Measurements from ENCODE around the gene CRIM1. TPM values are rescaled to one million over a fixed set of nuclear protein-coding genes. Genes with fewer than 3 reads are reported as not detected.

CRIM1 gene
- total and polyA plus RNA-seq, 4 donors = 2.2 to 22.1 (median 9.6) TPM

DNA sequence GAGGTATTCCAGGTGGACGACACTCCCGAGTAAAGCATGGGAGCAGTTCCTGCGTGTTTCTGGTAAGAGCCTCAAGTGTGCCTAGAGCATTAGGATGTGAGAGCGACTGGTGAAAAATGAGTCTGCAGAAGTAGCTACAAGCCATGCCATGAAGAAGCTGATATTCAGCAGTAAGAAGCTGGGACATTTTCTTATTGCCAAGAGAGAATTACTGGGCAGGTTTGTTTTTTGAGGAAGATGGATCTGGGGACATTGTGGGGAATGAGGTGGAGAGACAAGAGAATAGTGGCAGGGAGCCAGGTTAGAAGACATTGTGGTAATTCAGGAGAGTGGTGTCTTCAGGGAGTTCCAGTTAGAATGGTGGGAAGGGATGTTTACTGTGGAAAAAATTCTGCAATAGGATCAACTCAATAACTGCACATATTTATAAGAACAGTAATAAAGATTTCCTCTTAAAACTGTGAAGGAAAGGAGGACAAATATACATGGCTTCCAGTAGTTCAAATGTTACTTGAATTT lies 38.2 kb downstream of the CRIM1 start:
- Histone ChIP-seq H3K4me3 (ENCODE audit: low read depth in 1 of 3, low read length in 3 of 3) (no peak overlapping the region), H3K9me3 (ENCODE audit: control insufficient read depth in 4 of 4, low read length in 3 of 4) (no peaks in the 10 kb centered on the region), H3K36me3 (ENCODE audit: control insufficient read depth in 4 of 4, insufficient read depth in 3 of 4, low read depth in 1 of 4, low read length in 3 of 4) (no peaks in the 10 kb centered on the region), H3K27me3 (ENCODE audit: control insufficient read depth in 4 of 4, insufficient read depth in 4 of 4, low read length in 3 of 4) (no peaks in the 10 kb centered on the region), H3K9ac (ENCODE audit: low read depth in 1 of 2, low read length in 2 of 2) (no peak overlapping the region), H3K27ac (ENCODE audit: low read depth in 1 of 2, low read length in 2 of 2) (no peak overlapping the region), H3K4me1 (ENCODE audit: control insufficient read depth in 4 of 4, insufficient read depth in 4 of 4, low read length in 3 of 4) (no peaks in the 10 kb centered on the region)
- WGBS = 86% methylated on average over 4 of the region's 4 CpGs
- TF ChIP-seq ATF3 (IDR thresholded peaks at IDR 0.05) (no peak), FOXA2 (IDR thresholded peaks at IDR 0.05) (no peak), TAF1 (conservative IDR thresholded peaks at IDR 0.05) (no peak), GABPA (IDR thresholded peaks at IDR 0.05 in 1 of 2, conservative IDR thresholded peaks at IDR 0.05 in 1 of 2) (no peak), HNF4G (IDR thresholded peaks at IDR 0.05) (no peak), CTCF (IDR thresholded peaks at IDR 0.05; ENCODE audit: low read depth, low read length, missing input control) (no peak), HNF4A (conservative IDR thresholded peaks at IDR 0.05) (no peak), SP1 (IDR thresholded peaks at IDR 0.05) (no peak), ZBTB33 (IDR thresholded peaks at IDR 0.05) (no peak), NR2F2 (IDR thresholded peaks at IDR 0.05) (no peak)
- no peak for DNase-seq (ENCODE audit: low spot score)

GRCh38 chr2:36394804-36395203 lies 39.2 kb downstream of the CRIM1 start:
- Histone ChIP-seq H3K27me3 (ENCODE audit: control insufficient read depth in 4 of 4, insufficient read depth in 4 of 4, low read length in 3 of 4) (no peaks in the 10 kb centered on the region), H3K36me3 (ENCODE audit: control insufficient read depth in 4 of 4, insufficient read depth in 3 of 4, low read depth in 1 of 4, low read length in 3 of 4) (no peaks in the 10 kb centered on the region), H3K27ac (ENCODE audit: low read depth in 1 of 2, low read length in 2 of 2) (no peak overlapping the region), H3K9ac (ENCODE audit: low read depth in 1 of 2, low read length in 2 of 2) (no peak overlapping the region), H3K4me3 (ENCODE audit: low read depth in 1 of 3, low read length in 3 of 3) (no peak overlapping the region), H3K9me3 (ENCODE audit: control insufficient read depth in 4 of 4, low read length in 3 of 4) (no peaks in the 10 kb centered on the region), H3K4me1 (ENCODE audit: control insufficient read depth in 4 of 4, insufficient read depth in 4 of 4, low read length in 3 of 4) (no peaks in the 10 kb centered on the region)
- DNase-seq (ENCODE audit: low spot score) = no peak
- TF ChIP-seq HNF4G (IDR thresholded peaks at IDR 0.05) (no peak), JUND (IDR thresholded peaks at IDR 0.05) (no peak), TAF1 (conservative IDR thresholded peaks at IDR 0.05) (no peak), EGR1 (IDR thresholded peaks at IDR 0.05; ENCODE audit: low read depth in 2 of 2) (no peak), CTCF (IDR thresholded peaks at IDR 0.05; ENCODE audit: low read depth, low read length, missing input control) (no peak), YY1 (IDR thresholded peaks at IDR 0.05) (no peak)
- TF ChIP-seq, protein P1, sequence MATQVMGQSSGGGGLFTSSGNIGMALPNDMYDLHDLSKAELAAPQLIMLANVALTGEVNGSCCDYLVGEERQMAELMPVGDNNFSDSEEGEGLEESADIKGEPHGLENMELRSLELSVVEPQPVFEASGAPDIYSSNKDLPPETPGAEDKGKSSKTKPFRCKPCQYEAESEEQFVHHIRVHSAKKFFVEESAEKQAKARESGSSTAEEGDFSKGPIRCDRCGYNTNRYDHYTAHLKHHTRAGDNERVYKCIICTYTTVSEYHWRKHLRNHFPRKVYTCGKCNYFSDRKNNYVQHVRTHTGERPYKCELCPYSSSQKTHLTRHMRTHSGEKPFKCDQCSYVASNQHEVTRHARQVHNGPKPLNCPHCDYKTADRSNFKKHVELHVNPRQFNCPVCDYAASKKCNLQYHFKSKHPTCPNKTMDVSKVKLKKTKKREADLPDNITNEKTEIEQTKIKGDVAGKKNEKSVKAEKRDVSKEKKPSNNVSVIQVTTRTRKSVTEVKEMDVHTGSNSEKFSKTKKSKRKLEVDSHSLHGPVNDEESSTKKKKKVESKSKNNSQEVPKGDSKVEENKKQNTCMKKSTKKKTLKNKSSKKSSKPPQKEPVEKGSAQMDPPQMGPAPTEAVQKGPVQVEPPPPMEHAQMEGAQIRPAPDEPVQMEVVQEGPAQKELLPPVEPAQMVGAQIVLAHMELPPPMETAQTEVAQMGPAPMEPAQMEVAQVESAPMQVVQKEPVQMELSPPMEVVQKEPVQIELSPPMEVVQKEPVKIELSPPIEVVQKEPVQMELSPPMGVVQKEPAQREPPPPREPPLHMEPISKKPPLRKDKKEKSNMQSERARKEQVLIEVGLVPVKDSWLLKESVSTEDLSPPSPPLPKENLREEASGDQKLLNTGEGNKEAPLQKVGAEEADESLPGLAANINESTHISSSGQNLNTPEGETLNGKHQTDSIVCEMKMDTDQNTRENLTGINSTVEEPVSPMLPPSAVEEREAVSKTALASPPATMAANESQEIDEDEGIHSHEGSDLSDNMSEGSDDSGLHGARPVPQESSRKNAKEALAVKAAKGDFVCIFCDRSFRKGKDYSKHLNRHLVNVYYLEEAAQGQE (IDR thresholded peaks at IDR 0.05) = no peak
- WGBS = 86% methylated on average over 6 of the region's 6 CpGs
